ENCODE data around the gene CSRP3.

CSRP3 gene

GRCh38 chr11:19201737-19202605 lies at the start of gene CSRP3:
CSRP3 (minus strand) TSS chr11:19201983; CDS start chr11:19192448, 9,535 bp downstream.
- no peak within 1 kb of the TSS for H3K4me3 ChIP-seq (ENCODE audit: low read depth, low read length)
- no peak for TF ChIP-seq CTCF (IDR thresholded peaks at IDR 0.05; ENCODE audit: low read depth, low read length)

- no peak overlapping the region for H3K4me3 ChIP-seq (ENCODE audit: low read depth, low read length)
- no peak for TF ChIP-seq CTCF (IDR thresholded peaks at IDR 0.05; ENCODE audit: low read depth, low read length)
Measured at GRCh38 chr11:19251577-19251976, 49.8 kb upstream of the CSRP3 start.

GRCh38 chr11:19246816-19247215 lies 45.0 kb upstream of the CSRP3 start:
- TF ChIP-seq CTCF (IDR thresholded peaks at IDR 0.05; ENCODE audit: low read depth, low read length), result no peak
- H3K4me3 ChIP-seq (ENCODE audit: low read depth, low read length), result no peak overlapping the region

GRCh38 chr11:19245351-19245750 lies 43.6 kb upstream of the CSRP3 start:
- TF ChIP-seq CTCF (IDR thresholded peaks at IDR 0.05; ENCODE audit: low read depth, low read length), result no peak
- no peak overlapping the region for H3K4me3 ChIP-seq (ENCODE audit: low read depth, low read length)

GRCh38 chr11:19244621-19245020 lies 42.8 kb upstream of the CSRP3 start:
- H3K4me3 ChIP-seq (ENCODE audit: low read depth, low read length), result no peak overlapping the region
- no peak for TF ChIP-seq CTCF (IDR thresholded peaks at IDR 0.05; ENCODE audit: low read depth, low read length)

GRCh38 chr11:19244084-19244483 lies 42.3 kb upstream of the CSRP3 start:
- no peak for TF ChIP-seq CTCF (IDR thresholded peaks at IDR 0.05; ENCODE audit: low read depth, low read length)
- no peak overlapping the region for H3K4me3 ChIP-seq (ENCODE audit: low read depth, low read length)

- no peak for TF ChIP-seq CTCF (IDR thresholded peaks at IDR 0.05; ENCODE audit: low read depth, low read length)
- no peak overlapping the region for H3K4me3 ChIP-seq (ENCODE audit: low read depth, low read length)
Measured at GRCh38 chr11:19243613-19244012, 41.8 kb upstream of the CSRP3 start.
